Fibroblast of skin of left quadriceps (primary cell): ENCODE data around the gene UBTFL1.
A peak's percentile ranks its signal among the peaks of the same experiment; 100 is the strongest.
"Not testable (repeated sequence)": the region's sequence is repeated elsewhere in the genome, so short reads cannot be mapped to it uniquely, and the experiment has no call there.

Experiments used
- DNase-seq, 2 experiments: peaks; one replicate each; pipeline ENCODE4 v3.0.0-alpha.2; 2013; ENCODE audit warnings: low read depth in 2 of 2

Gene UBTFL1, protein sequence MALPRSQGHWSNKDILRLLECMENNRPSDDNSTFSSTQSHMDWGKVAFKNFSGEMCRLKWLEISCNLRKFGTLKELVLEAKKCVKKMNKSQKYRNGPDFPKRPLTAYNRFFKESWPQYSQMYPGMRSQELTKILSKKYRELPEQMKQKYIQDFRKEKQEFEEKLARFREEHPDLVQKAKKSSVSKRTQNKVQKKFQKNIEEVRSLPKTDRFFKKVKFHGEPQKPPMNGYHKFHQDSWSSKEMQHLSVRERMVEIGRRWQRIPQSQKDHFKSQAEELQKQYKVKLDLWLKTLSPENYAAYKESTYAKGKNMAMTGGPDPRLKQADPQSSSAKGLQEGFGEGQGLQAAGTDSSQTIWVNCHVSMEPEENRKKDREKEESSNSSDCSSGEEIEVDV

DNA sequence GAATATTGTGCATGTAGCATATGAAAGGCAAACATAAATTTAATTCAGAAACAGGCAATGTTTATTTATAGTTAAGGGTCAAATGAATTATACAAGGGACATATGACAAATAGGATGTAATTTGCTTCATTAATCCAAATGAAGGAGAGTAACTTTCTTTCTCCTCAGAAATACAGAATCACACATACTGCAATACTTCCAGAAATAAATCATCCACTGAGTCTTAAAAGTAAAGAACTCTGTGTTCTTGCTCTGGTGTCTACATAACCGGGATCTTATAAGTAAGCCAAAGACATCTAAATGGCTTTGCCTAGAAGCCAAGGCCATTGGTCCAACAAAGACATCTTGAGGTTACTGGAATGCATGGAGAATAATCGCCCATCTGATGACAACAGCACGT is at the start of gene UBTFL1:
TSS of gene UBTFL1 (plus strand) at position 301 of the 400 bp plus-strand sequence. CDS start at position 301, 0 bp downstream.
- not testable (repeated sequence) for DNase-seq

- DNase-seq, result not testable (repeated sequence)
These were observed 34.0 kb upstream of the UBTFL1 start for GRCh38 chr11:90051591-90052209.

DNA sequence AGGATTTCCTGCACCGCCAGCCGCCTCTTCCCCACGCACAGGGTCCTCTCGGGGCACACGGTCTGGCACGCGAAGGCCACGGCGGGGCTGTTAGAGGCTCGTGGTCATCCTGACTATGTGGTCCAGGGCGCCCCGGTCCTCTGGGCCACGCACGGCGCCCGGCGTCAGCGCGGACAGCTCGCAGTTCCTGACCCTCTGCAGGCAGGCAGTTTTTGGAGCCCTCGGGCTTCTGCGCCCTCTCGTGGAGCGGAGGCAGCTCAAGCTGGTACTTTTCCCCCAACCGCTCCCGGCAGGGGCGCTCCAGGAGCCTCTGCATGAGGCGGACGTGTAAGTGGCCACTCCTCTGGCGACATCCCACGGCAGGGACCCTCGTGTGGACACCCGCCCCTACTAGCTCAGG is 33.4 kb upstream of the UBTFL1 start:
- DNase-seq, result not testable (repeated sequence)

GRCh38 chr11:90053545-90053944 is 32.2 kb upstream of the UBTFL1 start:
- DNase-seq, result not testable (repeated sequence)

DNA sequence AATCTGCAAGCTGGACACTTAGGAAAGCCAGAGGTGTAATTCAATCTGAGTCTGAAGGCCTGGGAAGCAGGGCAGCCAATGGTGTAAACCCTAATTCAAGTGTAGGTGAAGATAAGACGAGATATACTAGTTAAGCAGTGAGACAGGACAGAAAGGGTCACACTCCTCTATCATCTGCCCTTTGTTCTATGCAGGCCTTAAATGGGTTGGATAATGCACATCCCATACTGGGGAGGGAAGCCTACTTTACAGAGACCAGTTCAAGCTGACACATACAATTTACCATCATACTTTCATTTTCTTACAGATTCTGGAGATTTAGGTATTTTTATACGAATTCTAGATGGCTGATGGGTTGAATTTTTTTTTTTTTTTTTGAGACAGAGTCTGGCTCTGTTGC is 3.0 kb downstream of the UBTFL1 start:
- not testable (repeated sequence) for DNase-seq

DNA sequence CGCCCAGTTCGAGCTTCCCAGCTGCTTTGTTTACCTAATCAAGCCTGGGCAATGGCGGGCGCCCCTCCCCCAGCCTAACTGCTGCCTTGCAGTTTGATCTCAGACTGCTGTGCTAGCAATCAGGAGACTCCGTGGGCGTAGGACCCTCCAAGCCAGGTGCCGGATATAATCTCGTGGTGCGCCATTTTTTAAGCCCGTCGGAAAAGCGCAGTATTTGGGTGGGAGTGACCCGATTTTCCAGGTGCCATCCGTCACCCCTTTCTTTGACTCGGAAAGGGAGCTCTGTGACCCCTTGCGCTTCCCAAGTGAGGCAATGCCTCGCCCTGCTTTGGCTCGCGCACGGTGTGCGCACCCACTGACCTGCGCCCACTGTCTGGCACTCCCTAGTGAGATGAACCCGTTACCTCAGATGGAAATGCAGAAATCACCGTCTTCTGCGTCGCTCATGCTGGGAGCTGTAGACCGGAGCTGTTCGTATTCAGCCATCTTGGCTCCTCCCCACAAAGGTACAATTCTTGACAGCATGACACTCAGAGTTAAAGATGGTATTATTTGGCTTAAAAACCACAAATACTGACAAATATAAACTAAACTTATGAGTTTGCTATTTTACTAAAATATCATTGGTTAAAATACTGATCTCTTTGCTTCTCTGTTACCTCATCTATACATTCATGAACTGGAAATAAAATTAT is 9.6 kb downstream of the UBTFL1 start:
- not testable (repeated sequence) for DNase-seq

DNA sequence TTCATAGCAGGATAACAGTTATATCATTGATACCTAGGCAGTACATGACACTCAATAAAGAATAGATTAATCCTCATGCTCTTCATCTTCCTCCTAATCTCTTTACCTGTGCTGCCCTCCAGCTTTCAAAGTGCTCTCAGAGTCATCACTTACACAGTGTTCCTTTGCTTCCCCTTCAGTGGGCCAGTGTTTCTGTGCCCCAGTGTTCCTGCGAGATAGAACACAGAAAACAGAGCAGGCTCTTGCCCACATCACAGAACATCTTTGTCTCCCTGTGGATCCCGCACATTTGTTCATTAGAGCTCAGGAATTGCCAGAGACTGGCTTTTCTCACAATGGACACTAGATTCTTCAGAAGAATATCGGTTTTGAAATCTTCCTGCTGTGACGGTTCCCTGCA is 12.5 kb downstream of the UBTFL1 start:
- DNase-seq, result not testable (repeated sequence)

DNA sequence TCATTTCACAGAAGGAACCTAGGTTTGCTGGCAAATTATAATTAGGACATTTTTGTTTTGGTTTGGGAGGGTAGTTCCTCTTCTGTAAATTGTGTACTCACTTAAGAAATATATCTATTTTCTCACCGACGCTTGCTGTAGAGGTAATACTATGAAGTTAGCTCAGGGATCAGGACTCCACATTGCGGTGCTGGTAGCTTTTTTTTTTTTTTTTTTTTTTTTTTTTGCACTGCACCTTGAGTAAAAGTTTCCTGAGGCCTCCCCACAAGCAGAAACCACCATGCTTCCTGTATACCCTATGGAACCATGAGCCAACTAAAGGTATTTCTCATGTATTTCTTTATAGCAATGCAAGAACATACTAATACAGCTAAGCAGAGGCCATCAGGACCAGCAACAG is 14.7 kb downstream of the UBTFL1 start:
- DNase-seq, result no peak

GRCh38 chr11:90113541-90113940 is 27.8 kb downstream of the UBTFL1 start:
- no peak for DNase-seq

DNA sequence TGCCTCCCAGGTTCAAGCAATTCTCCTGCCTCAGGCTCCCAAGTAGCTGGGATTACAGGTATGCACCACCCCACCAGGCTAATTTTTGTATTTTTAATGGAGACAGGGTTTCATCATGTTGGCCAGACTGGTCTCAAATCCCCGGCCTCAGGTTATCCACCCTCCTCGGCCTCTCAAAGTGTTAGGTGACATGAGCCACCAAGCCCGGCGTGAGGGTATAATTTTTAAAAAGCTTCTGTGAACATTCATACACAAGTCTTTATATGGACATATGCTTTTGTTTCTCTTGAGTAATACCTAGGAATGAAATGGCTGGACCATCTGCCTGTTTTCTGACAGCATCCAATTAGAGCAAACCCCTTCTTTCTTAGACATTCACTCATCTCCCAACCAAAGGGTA is 34.4 kb downstream of the UBTFL1 start:
- DNase-seq, result no peak

GRCh38 chr11:90124371-90124770 is 38.6 kb downstream of the UBTFL1 start:
- no peak for DNase-seq

GRCh38 chr11:90124946-90125345 is 39.2 kb downstream of the UBTFL1 start:
- DNase-seq, result no peak

GRCh38 chr11:90133560-90134477 is 48.1 kb downstream of the UBTFL1 start:
- no peak for DNase-seq

DNA sequence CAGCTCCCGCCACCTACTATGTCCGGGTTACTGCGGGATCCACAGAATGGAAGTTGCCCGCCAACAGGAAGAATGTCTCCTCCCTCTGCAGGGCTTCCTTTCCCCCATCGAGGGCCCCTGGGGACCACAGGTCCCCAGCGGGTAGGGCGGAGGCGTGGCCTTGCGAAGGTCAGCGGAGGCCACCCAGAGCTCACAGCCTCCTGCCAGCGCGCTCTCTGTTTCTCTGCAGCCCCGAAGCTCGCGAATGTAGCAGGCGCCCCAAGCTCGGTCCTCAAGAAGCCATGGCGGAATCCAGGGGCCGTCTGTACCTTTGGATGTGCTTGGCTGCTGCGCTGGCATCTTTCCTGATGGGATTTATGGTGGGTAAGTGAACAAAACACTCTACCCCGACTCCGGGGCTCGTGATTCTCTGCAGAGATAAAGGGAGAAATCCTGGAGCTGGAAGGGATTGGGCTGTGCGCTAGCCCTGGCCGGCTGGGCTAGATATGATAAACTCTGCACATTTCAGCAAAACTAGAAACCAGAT is 48.8 kb downstream of the UBTFL1 start, which contains the start of gene NAALAD2:
TSS of gene NAALAD2 (plus strand) at position 186 of the 526 bp plus-strand sequence. CDS start at position 282, 96 bp downstream.
- peak; percentile 6 to 13 for DNase-seq

DNA sequence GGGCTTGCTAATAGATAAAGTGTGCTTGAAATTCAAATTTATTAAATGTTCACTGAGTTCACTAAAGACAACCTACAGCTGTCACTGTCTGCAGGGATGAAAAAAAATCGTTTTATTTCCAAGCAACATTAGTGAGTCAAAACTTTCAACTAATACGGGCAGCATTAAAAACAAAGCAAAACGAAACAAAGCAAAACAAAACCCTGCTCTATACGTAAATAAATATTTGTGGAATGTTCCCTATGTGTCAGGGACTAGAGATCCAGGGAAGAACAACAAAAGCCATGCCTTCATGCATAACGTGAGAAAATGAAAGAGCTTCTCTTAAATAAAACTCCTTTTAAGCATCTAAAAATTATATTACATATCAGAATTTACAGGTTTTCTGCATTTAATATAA is 49.3 kb downstream of the UBTFL1 start:
- no peak for DNase-seq
